ENCODE results near the gene OR6B1. TPM values are rescaled to one million over a fixed set of nuclear protein-coding genes. Genes with fewer than 3 reads are reported as not detected.
"Not testable (repeated sequence)": the region's sequence is repeated elsewhere in the genome, so short reads cannot be mapped to it uniquely, and the experiment has no call there.

The OR6B1 gene
- total RNA-seq, 1 donor from 2014 or later = not detected

DNA sequence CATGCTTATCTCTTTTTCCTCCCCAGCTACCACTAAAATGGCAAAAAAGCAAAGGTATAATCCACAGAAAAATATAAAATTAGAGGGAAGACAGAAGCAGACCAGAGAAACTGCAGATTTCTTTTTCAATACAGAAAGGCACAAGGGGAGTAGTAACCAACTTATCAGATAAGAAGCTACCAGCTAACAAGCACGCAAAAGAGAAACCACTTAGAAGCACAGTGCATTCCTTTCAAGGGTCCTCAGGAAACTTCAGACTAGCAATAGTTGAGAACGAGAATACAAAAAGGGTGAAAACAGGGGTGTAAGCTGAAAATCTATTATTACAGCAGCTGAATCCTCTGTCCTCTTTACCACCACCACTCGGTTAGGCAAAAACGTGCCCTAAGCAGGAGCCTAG is 38.8 kb downstream of the OR6B1 start:
- DNase-seq (ENCODE audit: low read depth in 2 of 2) = no peak

DNA sequence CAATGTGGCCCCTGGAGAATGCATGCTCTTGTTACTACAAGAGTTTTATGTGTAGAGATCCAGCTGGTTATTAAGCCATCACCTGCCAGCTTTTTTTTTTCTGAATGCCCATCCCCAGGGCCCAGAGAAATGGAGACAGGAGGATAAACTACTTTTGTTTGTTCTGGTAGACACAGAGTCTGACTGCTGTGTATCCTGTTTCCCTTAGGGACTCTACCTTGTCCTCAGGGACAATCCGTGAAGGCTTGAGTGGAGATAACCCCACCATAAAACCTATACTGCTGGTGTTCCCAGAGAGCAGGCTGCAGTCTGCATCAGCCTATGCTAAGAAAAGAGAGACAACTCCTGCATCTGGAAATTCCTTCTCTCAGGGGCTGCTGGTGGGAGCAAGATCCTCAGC is 48.5 kb downstream of the OR6B1 start, which contains the start of gene OR2A5:
OR2A5 (plus strand) TSS at position 301 of the 400 bp plus-strand sequence. CDS start 1,454 bp downstream, outside the sequence.
- no peak for DNase-seq (ENCODE audit: low read depth in 2 of 2)

GRCh38 chr7:144049491-144049890 is 49.4 kb downstream of the OR6B1 start:
- DNase-seq (ENCODE audit: low read depth in 2 of 2) = no peak

- DNase-seq (ENCODE audit: low read depth in 2 of 2) = no peak
Measured at GRCh38 chr7:144050093-144050492, 50.0 kb downstream of the OR6B1 start.

DNA sequence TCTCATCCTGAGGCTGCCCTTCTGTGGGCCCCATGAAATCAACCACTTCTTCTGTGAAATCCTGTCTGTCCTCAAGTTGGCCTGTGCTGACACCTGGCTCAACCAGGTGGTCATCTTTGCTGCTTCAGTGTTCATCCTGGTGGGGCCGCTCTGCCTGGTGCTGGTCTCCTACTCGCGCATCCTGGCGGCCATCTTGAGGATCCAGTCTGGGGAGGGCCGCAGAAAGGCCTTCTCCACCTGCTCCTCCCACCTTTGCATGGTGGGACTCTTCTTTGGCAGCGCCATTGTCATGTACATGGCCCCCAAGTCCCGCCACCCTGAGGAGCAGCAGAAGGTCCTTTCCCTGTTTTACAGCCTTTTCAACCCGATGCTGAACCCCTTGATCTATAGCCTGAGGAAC is 50.8 kb downstream of the OR6B1 start:
- not testable (repeated sequence) for DNase-seq (ENCODE audit: low read depth in 2 of 2)

GRCh38 chr7:144057954-144058353 is 57.8 kb downstream of the OR6B1 start:
- peak in 1 of 2 donors; percentile 1 for DNase-seq (ENCODE audit: low read depth in 2 of 2)

Other genes with a start within 250 kb of the OR6B1 start
- under 0.01 and 0.20 TPM in 2 replicates for gene CTAGE6, start 242.6 kb upstream of the OR6B1 start, total RNA-seq
- gene TCAF1, start 98.1 kb upstream of the OR6B1 start, total RNA-seq = 32.7 and 38.1 TPM in 2 replicates
- not detected in 2 replicates for gene OR2F2, start 65.1 kb upstream of the OR6B1 start, total RNA-seq
- not detected in 2 replicates for gene OR2F1, start 45.5 kb upstream of the OR6B1 start, total RNA-seq
- not detected in 2 replicates for gene OR2A5, start 48.6 kb downstream of the OR6B1 start, total RNA-seq
- not detected in 2 replicates for gene OR2A25, start 69.5 kb downstream of the OR6B1 start, total RNA-seq
- gene OR2A12, start 86.0 kb downstream of the OR6B1 start, total RNA-seq = not detected in 2 replicates
- not detected in 2 replicates for gene OR2A2, start 109.3 kb downstream of the OR6B1 start, total RNA-seq
- gene OR2A14, start 122.9 kb downstream of the OR6B1 start, total RNA-seq = not detected in 2 replicates
- not detected in 2 replicates for gene CTAGE4, start 183.1 kb downstream of the OR6B1 start, total RNA-seq
- under 0.01 TPM in 1 of 2 replicates, not detected in the other for gene ARHGEF35, start 195.5 kb downstream of the OR6B1 start, total RNA-seq
- gene OR2A42, start 239.3 kb downstream of the OR6B1 start, total RNA-seq = not detected in 2 replicates

All from lung microvascular endothelial cell (primary cell).